CD14-positive monocyte (primary cell): ENCODE measurements around the gene KCNN2. TPM values are rescaled to one million over a fixed set of nuclear protein-coding genes. Genes with fewer than 3 reads are reported as not detected.

Experiments
- DNase-seq, 3 donors: peaks; one replicate each; pipeline ENCODE4 v3.0.0-alpha.2; 2011 to 2022
- H2AFZ ChIP-seq: 2 replicates; pipeline ENCODE4 v1.6.0; 2012; ENCODE audit warnings: mild to moderate bottlenecking, low read depth, low read length, inconsistent platforms; ENCODE audit not compliant: insufficient read depth, poor library complexity, severe bottlenecking
- H3K27ac ChIP-seq, 2 donors: 1 replicate in 1 of 2; 2 replicates in 1 of 2; pipeline ENCODE4 v1.5.1; 2012 to 2013; ENCODE audit warnings: low read length in 2 of 2, control low read depth in 1 of 2, inconsistent platforms in 1 of 2, low read depth in 1 of 2, mild to moderate bottlenecking in 1 of 2
- H3K27me3 ChIP-seq, 2 donors: one replicate each; pipeline versions ENCODE4 v1.6.0 to v1.6.1; 2011 to 2013; ENCODE audit warnings: low read length in 2 of 2; ENCODE audit not compliant: control insufficient read depth in 2 of 2, insufficient read depth in 2 of 2
- H3K36me3 ChIP-seq, 2 donors: replicated peaks in 1 of 2; 1 replicate in 1 of 2; 2 replicates in 1 of 2; pipeline versions ENCODE4 v1.5.1 to v1.6.1; 2012 to 2013; ENCODE audit warnings: low read length in 2 of 2, control low read depth in 1 of 2, inconsistent platforms in 1 of 2, mild to moderate bottlenecking in 1 of 2; ENCODE audit not compliant: insufficient read depth in 2 of 2, control insufficient read depth in 1 of 2
- H3K4me1 ChIP-seq, 2 donors: 1 replicate in 1 of 2; 2 replicates in 1 of 2; pipeline versions ENCODE4 v1.5.1 to v1.6.1; 2012 to 2013; ENCODE audit warnings: low read length in 2 of 2, control low read depth in 1 of 2, inconsistent platforms in 1 of 2, mild to moderate bottlenecking in 1 of 2, moderate library complexity in 1 of 2; ENCODE audit not compliant: insufficient read depth in 2 of 2, control insufficient read depth in 1 of 2
- H3K4me2 ChIP-seq: replicated peaks from 2 replicates; pipeline ENCODE3; 2012; ENCODE audit warnings: low read length, moderate library complexity, mild to moderate bottlenecking; ENCODE audit not compliant: poor library complexity, severe bottlenecking; ENCODE audit errors: extremely low read depth
- H3K4me3 ChIP-seq, 3 experiments: fragments of 200-600 bp in 1 of 3; sonication (generic) in 1 of 3; replicated peaks in 1 of 3; 1 replicate in 2 of 3; 2 replicates in 1 of 3; pipeline ENCODE4 v1.5.1; 2011 to 2013; ENCODE audit warnings: low read length in 3 of 3, mild to moderate bottlenecking in 3 of 3, control low read depth in 2 of 3, low read depth in 2 of 3, inconsistent platforms in 1 of 3, moderate library complexity in 1 of 3
- H3K79me2 ChIP-seq: 2 replicates; pipeline ENCODE4 v1.6.0; 2012; ENCODE audit warnings: mild to moderate bottlenecking, control low read depth, inconsistent platforms, low read length, moderate library complexity; ENCODE audit not compliant: insufficient read depth
- H3K9ac ChIP-seq: 2 replicates; pipeline ENCODE4 v1.6.0; 2017; ENCODE audit warnings: low read length, mild to moderate bottlenecking; ENCODE audit not compliant: insufficient read depth, poor library complexity, severe bottlenecking
- H3K9me3 ChIP-seq, 2 donors: replicated peaks in 1 of 2; 1 replicate in 1 of 2; 2 replicates in 1 of 2; pipeline versions ENCODE4 v1.5.1 to v1.6.1; 2012 to 2013; ENCODE audit warnings: low read length in 2 of 2, control low read depth in 1 of 2; ENCODE audit not compliant: control insufficient read depth in 1 of 2, insufficient read depth in 1 of 2
- H4K20me1 ChIP-seq: 2 replicates; pipeline ENCODE4 v1.6.0; 2012; ENCODE audit warnings: mild to moderate bottlenecking, low read length, control low read depth, moderate library complexity; ENCODE audit not compliant: insufficient read depth
- H3K27ac Mint-ChIP-seq, 7 donors: one replicate each; pipeline ENCODE4 v1.8.0; 2020; ENCODE audit warnings: mild to moderate bottlenecking in 7 of 7, mixed read lengths in 7 of 7, moderate library complexity in 6 of 7, inconsistent platforms in 2 of 7
- H3K27me3 Mint-ChIP-seq, 3 donors: one replicate each; pipeline ENCODE4 v1.8.0; 2021 to 2022; ENCODE audit warnings: low read depth in 3 of 3, mild to moderate bottlenecking in 3 of 3, mixed read lengths in 3 of 3, moderate library complexity in 3 of 3, inconsistent platforms in 1 of 3
- H3K36me3 Mint-ChIP-seq, 2 donors: one replicate each; pipeline ENCODE4 v1.8.0; 2020; ENCODE audit warnings: mixed read lengths in 2 of 2, inconsistent platforms in 1 of 2, mild to moderate bottlenecking in 1 of 2
- H3K4me1 Mint-ChIP-seq: one replicate; pipeline ENCODE4 v1.8.0; 2020; ENCODE audit warnings: mild to moderate bottlenecking, mixed read lengths
- H3K4me3 Mint-ChIP-seq, 2 donors: one replicate each; pipeline ENCODE4 v1.8.0; 2020; ENCODE audit warnings: mild to moderate bottlenecking in 2 of 2, mixed read lengths in 2 of 2, moderate library complexity in 1 of 2
- H3K9me3 Mint-ChIP-seq, 7 donors: one replicate each; pipeline ENCODE4 v1.8.0; 2020 to 2022; ENCODE audit warnings: mixed read lengths in 7 of 7, mild to moderate bottlenecking in 6 of 7, moderate library complexity in 6 of 7, inconsistent platforms in 2 of 7
- WGBS: methylation state at CpG from one replicate; pipeline ENCODE4 v1.1.5; 2013; ENCODE audit warnings: missing lambda C conversion rate; ENCODE audit not compliant: insufficient coverage; 5-methylcytosine and 5-hydroxymethylcytosine counted together
- intact Hi-C, 2 donors: fragments of 100-400 bp; cut with micrococcal nuclease; formaldehyde crosslinking; loops; one replicate each; pipeline versions ENCODE4 v1.15.0 to v1.15.1; 2023
- polyA plus RNA-seq, 3 donors: library from polyadenylated mRNA; depleted of rRNA in 1 of 3; unstranded in 2 of 3; stranded (reverse) in 1 of 3; fragments of 300-500 nt in 2 of 3; fragments of >200 nt in 1 of 3; fragmentation: Illumina TruSeq in 2 of 3; gene quantifications; 1 replicate in 2 of 3; 2 replicates in 1 of 3; pipeline ENCODE4 v1.2.3, GENCODE V29; 2012 to 2021
- TF ChIP-seq, protein P1 (sequence below): fragments of 200-600 bp; IDR thresholded peaks from one replicate; pipeline ENCODE4 v1.8.0; 2022; ENCODE audit warnings: antibody characterized with exemption, mild to moderate bottlenecking

The KCNN2 gene
- polyA plus RNA-seq, 3 donors: not detected

- Histone ChIP-seq H3K27me3 (no peaks in the 10 kb centered on the region), H3K4me3 (no peak overlapping the region), H3K79me2 (no peaks in the 10 kb centered on the region), H3K9me3 (peaks cover 0 to 3% of the 10 kb centered on the region in 2 donors), H3K9ac (no peak overlapping the region), H2AFZ (no peak overlapping the region), H3K27ac (no peak overlapping the region), H3K4me2 (no peak overlapping the region), H4K20me1 (no peaks in the 10 kb centered on the region), H3K36me3 (no peaks in the 10 kb centered on the region), H3K4me1 (no peaks in the 10 kb centered on the region)
- no peak for DNase-seq
- H3K36me3 Mint-ChIP-seq: no peaks in the 10 kb centered on the region
- no peaks in the 10 kb centered on the region for H3K4me1 Mint-ChIP-seq
- no peak overlapping the region for H3K27ac Mint-ChIP-seq
- peaks cover 0 to 3% (median 2%) of the 10 kb centered on the region in 3 donors for H3K27me3 Mint-ChIP-seq
- H3K9me3 Mint-ChIP-seq: peaks cover 0 to 10% (median 0%) of the 10 kb centered on the region in 7 donors
- H3K4me3 Mint-ChIP-seq: no peak overlapping the region
- TF ChIP-seq, protein P1, sequence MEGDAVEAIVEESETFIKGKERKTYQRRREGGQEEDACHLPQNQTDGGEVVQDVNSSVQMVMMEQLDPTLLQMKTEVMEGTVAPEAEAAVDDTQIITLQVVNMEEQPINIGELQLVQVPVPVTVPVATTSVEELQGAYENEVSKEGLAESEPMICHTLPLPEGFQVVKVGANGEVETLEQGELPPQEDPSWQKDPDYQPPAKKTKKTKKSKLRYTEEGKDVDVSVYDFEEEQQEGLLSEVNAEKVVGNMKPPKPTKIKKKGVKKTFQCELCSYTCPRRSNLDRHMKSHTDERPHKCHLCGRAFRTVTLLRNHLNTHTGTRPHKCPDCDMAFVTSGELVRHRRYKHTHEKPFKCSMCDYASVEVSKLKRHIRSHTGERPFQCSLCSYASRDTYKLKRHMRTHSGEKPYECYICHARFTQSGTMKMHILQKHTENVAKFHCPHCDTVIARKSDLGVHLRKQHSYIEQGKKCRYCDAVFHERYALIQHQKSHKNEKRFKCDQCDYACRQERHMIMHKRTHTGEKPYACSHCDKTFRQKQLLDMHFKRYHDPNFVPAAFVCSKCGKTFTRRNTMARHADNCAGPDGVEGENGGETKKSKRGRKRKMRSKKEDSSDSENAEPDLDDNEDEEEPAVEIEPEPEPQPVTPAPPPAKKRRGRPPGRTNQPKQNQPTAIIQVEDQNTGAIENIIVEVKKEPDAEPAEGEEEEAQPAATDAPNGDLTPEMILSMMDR: no peak
- WGBS: no CpG with 5 or more reads among the region's 1 CpG
- intact Hi-C loops: no loop called here
These were observed 26.5 kb upstream of the KCNN2 start for GRCh38 chr5:114335391-114335790.

- Mint-ChIP-seq H3K9me3 (peaks cover 0 to 13% (median 0%) of the 10 kb centered on the region in 7 donors), H3K4me1 (no peaks in the 10 kb centered on the region), H3K27ac (no peak overlapping the region), H3K4me3 (no peak overlapping the region), H3K36me3 (no peaks in the 10 kb centered on the region), H3K27me3 (peaks cover under 1 to 3% (median 2%) of the 10 kb centered on the region in 3 donors)
- Histone ChIP-seq H3K27ac (no peak overlapping the region), H3K4me1 (no peaks in the 10 kb centered on the region), H3K9me3 (peaks cover 0 to 3% of the 10 kb centered on the region in 2 donors), H3K4me3 (no peak overlapping the region), H3K9ac (no peak overlapping the region), H3K36me3 (no peaks in the 10 kb centered on the region), H2AFZ (no peak overlapping the region), H3K27me3 (no peaks in the 10 kb centered on the region), H3K4me2 (no peak overlapping the region), H3K79me2 (no peaks in the 10 kb centered on the region), H4K20me1 (no peaks in the 10 kb centered on the region)
- WGBS: no CpG with 5 or more reads among the region's 3 CpGs
- no peak for DNase-seq
- TF ChIP-seq, protein P1: no peak
- intact Hi-C loops: no loop called here
These were observed 22.8 kb upstream of the KCNN2 start for GRCh38 chr5:114339108-114339507.
